GM12875 (cell line): ENCODE data around the gene NTNG1.

Experiments
- H3K4me3 ChIP-seq: one replicate; pipeline ENCODE4 v1.5.1; 2011; ENCODE audit warnings: low read depth, low read length, control low read depth
- TF ChIP-seq, protein P1 (sequence below): IDR thresholded peaks from 2 replicates; pipeline ENCODE4 v1.5.1; 2011; ENCODE audit warnings: low read depth, mild to moderate bottlenecking, control low read depth, inconsistent platforms, low read length, moderate library complexity, borderline replicate concordance; ENCODE audit not compliant: insufficient read depth

Gene NTNG1

GRCh38 chr1:107172450-107173170 is 31.8 kb downstream of the NTNG1 start:
- TF ChIP-seq, protein P1, sequence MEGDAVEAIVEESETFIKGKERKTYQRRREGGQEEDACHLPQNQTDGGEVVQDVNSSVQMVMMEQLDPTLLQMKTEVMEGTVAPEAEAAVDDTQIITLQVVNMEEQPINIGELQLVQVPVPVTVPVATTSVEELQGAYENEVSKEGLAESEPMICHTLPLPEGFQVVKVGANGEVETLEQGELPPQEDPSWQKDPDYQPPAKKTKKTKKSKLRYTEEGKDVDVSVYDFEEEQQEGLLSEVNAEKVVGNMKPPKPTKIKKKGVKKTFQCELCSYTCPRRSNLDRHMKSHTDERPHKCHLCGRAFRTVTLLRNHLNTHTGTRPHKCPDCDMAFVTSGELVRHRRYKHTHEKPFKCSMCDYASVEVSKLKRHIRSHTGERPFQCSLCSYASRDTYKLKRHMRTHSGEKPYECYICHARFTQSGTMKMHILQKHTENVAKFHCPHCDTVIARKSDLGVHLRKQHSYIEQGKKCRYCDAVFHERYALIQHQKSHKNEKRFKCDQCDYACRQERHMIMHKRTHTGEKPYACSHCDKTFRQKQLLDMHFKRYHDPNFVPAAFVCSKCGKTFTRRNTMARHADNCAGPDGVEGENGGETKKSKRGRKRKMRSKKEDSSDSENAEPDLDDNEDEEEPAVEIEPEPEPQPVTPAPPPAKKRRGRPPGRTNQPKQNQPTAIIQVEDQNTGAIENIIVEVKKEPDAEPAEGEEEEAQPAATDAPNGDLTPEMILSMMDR: no peak
- no peak overlapping the region for H3K4me3 ChIP-seq

DNA sequence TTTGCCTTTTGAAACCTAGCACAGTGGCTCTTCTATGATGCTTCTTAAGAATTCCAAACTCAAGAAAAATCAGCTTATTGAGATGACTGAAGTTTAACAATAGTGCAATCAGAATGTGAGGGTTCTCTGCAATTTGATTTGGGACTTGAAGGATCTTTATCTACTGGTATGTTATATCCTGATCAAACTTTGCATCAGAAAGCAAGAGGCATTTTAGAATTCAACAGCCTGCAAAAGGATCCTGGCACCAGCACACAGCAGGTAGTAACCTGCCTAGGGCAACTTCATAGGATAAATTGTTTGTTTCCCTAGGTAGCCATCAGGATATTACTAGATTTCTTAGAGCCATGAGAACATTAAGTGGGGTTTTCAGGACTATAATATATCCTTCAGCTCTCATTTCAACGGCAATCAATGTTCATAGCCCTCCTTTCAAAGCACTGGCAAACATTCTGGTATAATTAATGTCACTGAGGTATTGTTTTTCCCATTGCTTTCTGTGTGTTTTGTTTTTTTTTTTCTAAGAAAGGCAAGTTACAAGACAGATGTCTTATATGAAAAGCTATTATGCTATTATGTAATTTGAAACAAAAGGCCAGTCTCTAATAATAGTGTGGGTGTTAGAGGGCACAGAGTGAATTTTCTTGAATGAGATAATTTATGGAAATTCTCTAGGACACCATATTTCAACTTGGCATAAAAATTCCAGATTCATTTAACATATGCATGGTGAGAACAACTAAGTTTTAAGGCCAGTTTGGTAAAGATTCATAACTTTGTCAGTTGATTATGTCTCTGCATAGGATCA is 34.5 kb downstream of the NTNG1 start:
- TF ChIP-seq, protein P1: no peak
- no peak overlapping the region for H3K4me3 ChIP-seq

GRCh38 chr1:107181253-107181969 is 40.6 kb downstream of the NTNG1 start:
- TF ChIP-seq, protein P1: no peak
- no peak overlapping the region for H3K4me3 ChIP-seq

DNA sequence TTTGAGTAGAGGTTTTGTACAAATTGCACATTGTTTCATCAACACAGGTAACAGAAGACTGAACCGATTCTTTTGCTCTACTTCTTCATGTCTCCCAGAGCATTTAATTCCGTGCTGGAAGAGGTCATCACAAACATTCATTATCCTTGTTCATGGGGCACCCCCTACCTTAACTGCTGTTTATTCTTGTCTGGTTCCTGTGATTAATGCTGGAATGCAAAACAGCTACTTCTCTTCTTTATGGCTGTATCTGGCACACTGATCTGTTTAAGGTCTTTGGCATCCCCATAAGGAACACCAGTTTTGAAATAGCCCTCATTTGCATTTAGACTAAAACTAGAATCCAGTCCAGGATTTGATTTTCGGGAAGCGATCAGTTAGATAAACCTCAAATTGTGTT is 42.2 kb downstream of the NTNG1 start:
- no peak overlapping the region for H3K4me3 ChIP-seq
- TF ChIP-seq, protein P1: no peak

- TF ChIP-seq, protein P1: no peak
- no peak overlapping the region for H3K4me3 ChIP-seq
Observed at GRCh38 chr1:107184888-107185287, 44.0 kb downstream of the NTNG1 start.

- H3K4me3 ChIP-seq: no peak overlapping the region
- TF ChIP-seq, protein P1: no peak
Observed at GRCh38 chr1:107187399-107187798, 46.6 kb downstream of the NTNG1 start.
